HG03565 (cell line): ENCODE measurements around the gene COIL.

ENCODE experiments used
- ATAC-seq: cut with Tn5 transposase; IDR thresholded peaks from one replicate; pipeline ENCODE4 v1.9.1; 2021; ENCODE audit warnings: mild to moderate bottlenecking, moderate library complexity; ENCODE audit not compliant: unreplicated experiment

Gene COIL

GRCh38 chr17:56936697-56937322, 24.0 kb downstream of the COIL start:
- ATAC-seq: no peak

GRCh38 chr17:56935461-56935860, 25.4 kb downstream of the COIL start:
- ATAC-seq: no peak

- ATAC-seq: no peak
These were observed 26.6 kb downstream of the COIL start for GRCh38 chr17:56934280-56934679.

DNA sequence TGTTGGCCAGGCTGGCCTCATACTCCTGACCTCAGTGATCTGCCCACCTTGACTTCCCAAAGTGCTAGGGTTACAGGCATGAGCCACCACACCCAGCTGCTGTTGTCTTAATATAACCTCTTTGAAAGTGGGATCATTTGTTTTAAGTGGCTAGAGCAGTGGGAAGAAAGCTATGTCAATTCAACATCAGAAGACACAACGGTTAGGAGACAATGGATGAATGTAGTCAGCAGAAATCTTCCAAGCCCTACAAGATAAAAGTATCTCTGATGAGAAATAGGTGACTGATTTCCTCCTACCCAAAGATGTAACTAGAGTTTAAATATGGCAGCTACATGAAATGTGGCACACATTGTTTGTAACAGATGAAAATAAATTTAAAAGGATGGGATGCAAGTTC, 27.0 kb downstream of the COIL start:
- ATAC-seq: no peak

DNA sequence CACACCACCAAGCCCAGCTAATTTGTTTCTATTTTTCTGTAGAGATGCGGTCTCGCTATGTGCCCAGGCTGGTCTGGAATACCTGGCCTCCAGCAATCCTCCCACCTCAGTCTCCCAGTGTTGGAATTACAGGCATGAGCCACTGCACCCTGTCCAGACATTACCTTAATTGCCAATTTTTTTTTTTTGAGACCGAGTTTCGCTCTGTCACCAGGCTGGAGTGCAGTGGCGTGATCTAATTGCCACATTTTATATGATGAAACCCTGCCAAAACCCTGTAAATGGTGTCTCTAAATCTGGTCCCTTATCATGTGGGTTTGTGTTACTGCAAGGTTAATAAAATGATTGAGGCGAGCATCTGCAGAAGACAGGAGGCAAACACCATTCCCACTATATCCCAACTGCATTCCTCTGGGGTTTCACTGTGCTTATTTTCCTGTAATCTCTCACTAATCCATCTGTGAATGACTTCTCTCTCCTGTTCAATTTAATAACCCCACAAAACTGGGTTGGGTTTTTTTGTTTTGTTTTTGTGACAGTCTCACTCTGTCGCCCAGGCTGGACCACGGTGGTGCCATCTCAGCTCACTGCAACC, 27.6 kb downstream of the COIL start:
- no peak for ATAC-seq

DNA sequence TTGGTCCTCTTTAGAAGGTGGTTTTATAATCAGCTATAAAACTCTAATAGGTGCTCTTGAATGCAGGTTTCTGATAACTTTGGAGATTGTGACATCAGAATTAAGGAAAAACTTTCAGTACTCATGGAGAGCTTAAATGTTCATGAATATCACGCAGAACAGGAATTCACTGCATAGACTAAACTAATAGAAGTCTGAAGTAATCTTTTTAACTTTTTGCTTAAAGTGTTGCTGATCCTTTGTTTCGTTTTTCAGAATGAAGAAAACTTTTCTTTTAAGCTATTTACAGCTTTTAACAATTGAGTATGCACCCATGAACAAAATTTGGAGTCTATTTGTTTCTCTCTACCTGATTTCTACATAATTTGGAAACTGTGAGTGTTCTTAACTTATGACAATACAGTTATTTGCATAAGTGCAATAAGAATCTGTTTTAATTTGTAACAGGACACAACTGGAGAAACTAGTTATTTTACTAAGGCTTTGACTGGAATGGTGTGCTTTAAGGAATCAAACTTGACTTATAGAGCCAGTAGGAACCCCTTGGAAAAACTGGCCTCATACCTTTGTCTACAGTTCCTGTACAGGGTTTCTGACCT, 30.0 kb downstream of the COIL start:
- ATAC-seq: no peak

DNA sequence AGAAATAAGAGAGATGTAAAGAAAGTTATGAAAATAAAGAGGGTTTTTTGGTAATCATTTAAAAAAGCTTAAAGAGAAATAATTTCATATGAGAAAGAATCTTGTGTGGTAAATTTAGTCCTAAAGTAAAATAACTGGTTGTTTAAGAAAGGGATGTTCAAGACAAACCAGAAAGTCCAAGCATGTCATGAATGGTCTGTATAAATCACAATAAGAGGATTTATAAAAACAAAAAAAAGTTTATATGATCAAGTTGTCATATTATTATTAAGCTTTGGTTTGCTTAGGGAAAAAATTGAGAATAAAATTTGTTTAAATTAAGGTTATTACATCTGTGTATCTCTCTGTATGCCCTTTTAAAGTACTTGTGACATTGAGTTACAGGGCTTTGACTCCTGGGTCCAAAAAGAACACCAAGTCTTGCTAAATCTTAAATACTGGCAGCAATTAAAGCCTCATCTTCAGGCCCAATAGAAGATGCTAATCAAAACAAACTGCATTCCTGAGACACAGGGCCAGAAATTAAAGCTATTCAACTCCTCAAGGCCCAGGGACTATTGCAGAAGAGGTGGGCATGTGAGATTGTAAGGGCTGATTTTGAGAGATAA, 31.4 kb downstream of the COIL start:
- ATAC-seq: no peak

DNA sequence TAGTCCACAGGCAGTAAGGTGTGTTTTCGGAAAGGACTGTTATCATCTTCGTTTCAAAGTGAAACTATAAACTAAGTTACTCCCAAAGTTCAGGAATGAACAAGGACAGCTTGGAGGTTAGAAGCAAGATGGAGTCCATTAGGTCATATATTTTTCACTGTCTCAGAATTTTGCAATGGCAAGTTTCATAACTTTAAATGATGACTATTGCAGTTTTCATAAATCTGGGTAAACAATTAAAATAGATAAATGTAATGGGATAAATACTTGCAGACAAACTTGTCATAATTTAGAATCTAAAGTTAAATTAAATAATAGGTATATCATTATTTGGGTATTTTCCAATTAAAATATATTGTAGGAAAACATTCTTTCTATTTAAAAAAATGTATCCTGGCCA, 32.3 kb downstream of the COIL start:
- ATAC-seq: no peak

- ATAC-seq: no peak
These were observed 34.1 kb downstream of the COIL start for GRCh38 chr17:56926704-56927103.

GRCh38 chr17:56926270-56926669, 34.6 kb downstream of the COIL start:
- no peak for ATAC-seq

DNA sequence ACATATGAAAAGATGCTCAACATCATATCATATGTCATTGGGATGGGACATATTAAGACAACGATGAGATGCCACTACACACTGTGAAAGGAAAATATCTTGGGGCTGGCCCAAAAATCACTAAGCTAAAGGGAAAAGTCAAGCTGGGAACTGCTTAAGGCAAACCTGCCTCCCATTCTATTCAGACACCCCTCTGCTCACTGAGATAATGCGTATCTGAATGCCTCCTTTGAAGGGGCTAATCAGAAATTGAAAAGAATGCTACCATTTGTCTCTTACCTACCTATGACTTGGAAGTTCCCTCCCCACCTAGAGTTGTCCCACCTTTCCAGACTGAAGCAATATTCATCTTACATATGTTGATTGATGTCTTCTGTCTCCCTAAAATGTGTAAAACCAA, 35.8 kb downstream of the COIL start:
- no peak for ATAC-seq

DNA sequence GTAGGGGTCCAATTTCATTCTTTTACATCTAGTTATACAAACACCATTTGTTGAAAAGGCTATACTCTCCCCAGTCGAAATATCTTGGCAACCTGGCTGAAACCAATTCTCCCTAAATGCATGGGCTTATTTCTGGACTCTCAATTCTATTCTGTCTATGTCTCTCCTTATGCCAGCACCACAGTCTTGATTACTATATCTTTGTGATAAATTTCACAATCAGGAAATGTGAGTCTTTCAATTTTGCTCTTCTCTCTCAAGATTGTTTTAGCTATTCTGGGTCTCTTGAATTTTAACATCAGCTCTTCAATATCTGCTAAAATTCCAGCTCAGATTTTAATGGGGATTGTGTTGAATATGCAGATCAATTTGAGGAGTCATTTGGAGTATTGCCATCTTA, 41.1 kb downstream of the COIL start:
- ATAC-seq: no peak

- no peak for ATAC-seq
These were observed 41.9 kb downstream of the COIL start for GRCh38 chr17:56918916-56919315.

DNA sequence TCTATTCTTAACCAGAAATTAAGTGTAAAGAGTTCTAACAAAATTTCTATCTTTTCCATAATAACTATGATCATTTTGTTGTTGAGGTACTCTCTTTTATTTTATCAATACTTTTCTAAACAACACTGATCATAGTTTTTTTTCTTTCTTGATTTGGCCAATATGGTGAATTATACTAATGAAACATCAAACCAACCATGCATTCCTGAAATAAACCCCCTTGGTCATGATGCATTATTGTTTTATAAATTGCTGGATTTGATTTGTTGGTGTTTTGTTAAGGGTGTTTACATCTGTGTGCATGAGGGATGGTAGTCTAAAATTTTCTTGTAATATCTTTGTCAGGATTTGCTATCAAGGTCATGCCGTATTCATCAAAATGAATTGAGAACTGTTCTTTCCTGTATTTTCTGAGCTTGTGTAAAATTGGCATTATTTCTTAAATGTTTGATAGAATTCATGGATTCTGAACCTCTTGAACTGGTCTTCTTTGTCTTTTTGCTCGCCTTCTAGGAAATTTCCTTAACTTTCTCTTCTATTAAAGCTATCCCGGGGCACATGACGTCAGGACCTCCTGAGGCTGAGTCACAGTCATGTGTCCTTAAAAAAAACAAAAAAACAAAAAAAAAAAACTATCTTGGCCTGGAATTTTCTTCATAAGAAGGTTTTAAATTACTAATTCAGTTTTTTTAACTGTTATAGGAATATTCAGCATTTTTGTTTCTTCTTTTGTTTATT, 43.1 kb downstream of the COIL start:
- ATAC-seq: no peak

DNA sequence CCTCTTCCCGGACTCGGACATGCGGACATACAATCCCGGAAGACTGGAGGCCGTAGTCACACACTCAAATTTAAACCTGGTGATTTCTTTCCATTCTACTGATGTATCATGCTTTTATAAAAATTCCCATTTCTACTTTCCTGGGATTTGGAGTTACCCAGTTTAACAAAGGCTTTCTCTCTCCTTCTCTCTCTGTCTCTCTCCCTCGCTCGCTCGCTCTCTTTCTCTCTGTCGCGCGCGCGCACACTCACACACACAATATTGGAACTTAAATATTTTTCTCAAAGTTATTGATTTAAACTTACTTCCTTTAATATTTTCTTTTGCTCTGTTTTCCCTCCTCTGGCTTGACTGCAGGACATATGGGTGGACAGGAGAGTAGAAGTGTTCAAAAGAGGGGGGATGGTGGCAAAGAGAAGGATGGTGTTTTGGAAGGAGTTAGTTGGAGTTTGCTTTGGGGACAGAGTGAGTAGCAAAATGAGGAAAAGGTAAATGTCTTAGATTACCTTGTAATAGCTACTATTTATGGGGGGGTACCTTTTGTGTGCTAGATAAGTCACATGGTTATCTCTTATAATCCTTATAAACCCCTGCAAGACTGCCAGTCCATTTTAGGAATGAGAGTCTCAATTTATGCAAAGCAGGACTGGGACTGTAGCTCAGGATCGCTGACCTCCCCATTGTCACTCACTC, 46.1 kb downstream of the COIL start:
- no peak for ATAC-seq

DNA sequence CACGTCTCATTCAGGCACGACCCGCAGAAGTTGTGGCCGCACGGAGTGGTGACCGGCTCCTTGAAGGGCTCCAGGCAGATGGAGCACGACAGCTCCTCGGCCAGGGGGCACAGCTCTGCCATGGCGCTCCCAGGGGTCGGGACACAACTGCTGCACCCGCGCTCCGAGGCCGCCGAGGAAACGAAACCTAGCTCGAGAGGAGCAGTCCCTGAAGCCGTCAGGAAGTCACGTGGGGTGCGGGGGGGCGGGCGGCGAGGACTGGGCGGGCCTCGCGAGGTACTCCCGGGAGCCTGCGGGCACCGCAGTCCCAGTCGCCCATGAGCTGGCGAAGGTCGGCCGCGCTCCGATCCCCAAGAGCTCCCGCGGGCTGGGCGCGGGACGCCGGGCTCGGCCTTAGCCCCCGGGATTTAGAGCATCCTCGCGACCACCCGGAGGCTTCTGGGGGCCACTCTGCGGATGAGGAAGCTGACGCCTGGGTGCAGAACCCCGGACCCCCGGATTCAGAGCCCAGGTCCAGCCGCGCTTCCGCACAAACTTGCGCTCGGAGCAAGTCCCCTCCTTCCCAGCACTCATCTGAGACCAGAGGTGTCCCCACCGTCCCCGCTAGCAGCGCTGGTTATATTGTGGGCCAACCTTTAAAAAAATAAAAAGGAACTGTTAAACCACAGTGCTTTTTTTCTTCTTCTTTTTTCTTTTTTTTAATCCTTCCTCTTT, 46.8 kb downstream of the COIL start, which contains the start of gene TRIM25:
TRIM25 (minus strand) TSS at position 183 of the 714 bp plus-strand sequence; CDS start at position 122, 61 bp downstream.
- peak; percentile 51 for ATAC-seq

DNA sequence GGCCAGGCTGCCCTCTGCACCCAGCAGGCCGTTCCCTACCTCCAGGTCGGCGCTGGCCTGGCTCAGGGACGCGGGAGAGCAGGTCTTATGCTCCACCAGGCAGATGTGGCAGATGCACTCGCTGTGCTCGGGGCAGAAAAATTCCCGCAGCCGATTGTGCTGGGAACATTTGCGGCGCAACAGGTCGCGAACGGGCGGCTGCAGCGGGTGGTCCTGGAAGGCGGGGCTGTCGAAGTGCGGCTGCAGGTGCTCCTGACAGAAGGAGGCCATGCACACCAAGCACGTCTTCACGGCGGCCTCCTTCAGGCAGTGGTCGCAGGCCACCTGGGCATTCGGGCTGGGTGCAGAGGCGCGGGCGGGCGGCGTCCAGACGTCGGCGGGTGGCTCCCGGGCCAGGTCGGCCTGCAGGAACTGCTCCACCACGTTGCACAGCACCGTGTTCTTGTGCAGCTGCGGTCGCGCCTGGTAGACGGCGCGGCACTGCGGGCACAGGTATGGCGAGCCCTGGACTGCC, 47.4 kb downstream of the COIL start:
- peak; percentile 23 for ATAC-seq

DNA sequence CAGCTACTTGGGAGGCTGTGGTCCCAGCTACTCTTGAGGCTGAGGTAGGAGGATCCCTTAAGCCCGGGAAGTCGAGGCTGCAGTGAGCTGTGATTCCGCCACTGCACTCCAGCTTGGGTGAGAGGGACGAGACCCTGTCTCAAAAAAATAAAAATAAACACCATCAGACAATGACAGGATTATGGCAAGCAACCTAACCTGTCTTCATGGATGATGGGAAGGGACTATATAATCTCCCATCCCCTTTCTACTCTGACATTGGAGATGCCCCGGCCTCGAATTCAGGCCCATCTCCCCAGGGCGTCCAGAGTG, 47.9 kb downstream of the COIL start:
- ATAC-seq: no peak

- no peak for ATAC-seq
These were observed 48.5 kb downstream of the COIL start for GRCh38 chr17:56912105-56912999.
